Measurements from ENCODE around the gene TNRC6C. TPM values are rescaled to one million over a fixed set of nuclear protein-coding genes. Genes with fewer than 3 reads are reported as not detected.

TNRC6C gene
- total RNA-seq, 2 experiments from 2014 or later, result 50.7 to 57.3 TPM

DNA sequence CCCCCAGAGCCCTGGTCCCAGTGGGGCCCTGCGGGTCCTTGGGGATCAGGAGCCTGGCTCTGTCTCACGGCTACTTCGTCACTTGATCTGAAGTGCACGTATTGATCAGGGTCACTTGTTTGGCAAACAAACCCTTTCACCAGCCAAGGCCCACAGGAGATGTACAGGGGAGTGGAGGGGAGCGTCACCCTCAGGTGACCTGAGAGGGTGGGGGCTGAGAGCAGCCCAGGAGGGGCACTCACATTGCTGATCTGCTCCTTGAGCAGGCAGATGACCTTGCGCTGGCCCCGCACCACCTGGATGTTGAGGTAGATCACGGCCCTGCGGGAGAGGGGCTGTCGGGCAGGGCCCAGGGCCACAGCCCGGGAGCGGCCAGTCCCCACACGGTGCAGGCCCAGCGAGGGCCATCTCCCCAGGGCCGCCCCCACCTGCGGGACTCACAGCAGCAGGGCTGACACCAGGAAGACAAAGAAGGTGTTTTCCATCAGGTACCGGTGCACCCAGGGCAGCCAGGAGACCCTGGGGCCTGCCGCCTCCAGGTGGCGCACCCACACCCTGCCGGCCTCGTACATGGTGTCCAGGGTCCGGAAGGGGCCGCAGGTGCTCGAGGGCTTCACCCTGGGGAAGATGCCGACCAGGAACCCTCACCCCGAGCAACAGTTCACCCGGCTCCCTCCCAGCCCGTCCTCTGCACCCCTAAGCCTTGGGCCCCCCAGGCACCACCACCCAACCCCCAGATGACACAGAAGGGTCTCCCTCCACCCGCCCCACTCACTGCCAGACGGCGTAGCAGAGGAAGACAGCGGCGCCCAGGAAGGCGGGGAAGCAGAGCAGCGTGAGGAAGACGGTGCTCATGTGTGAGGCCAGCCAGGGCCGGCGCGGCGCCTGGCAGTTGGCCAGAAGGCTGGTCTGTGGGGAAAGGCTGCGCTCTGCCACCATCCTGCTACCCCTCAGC lies 158.8 kb downstream of the TNRC6C start:
- Histone ChIP-seq H3K4me3 (ENCODE audit: low read length) (no peak overlapping the region), H3K4me1 (ENCODE audit: insufficient read depth, low read length) (peaks cover 97% of the 10 kb centered on the region), H3K27me3 (ENCODE audit: control insufficient read depth in 1 of 2, insufficient read depth in 2 of 2, low read length in 2 of 2) (no peaks in the 10 kb centered on the region), H3K27ac (ENCODE audit: low read depth in 1 of 2, low read length in 2 of 2) (peak overlapping the region in 1 of 2 donors; percentile 46), H3K9me3 (ENCODE audit: control insufficient read depth in 1 of 2, insufficient read depth in 1 of 2, low read length in 2 of 2) (no peaks in the 10 kb centered on the region), H3K36me3 (ENCODE audit: insufficient read depth, low read length) (peaks cover 94% of the 10 kb centered on the region)
- no peaks in the 10 kb centered on the region for H3K9me3 Mint-ChIP-seq
- ATAC-seq (ENCODE audit: poor library complexity) (no peak), DNase-seq (peak in 6 of 14 experiments; percentile 23 to 62 (median 49))
- ChIA-PET POLR2A (interaction anchor here (0.8 to 15.4 kb wide), 6 partner anchors 10 to 52 kb away, joined by 3 to 766 read pairs (median 58); partner anchors contain the start of genes TMC6 and TMC8), CTCF (no interaction called here)
- intact Hi-C loops (cut with DNase I, micrococcal nuclease), result loop anchor here in 1 of 2 experiments (1.0 kb wide), 1 partner anchor 17 kb away; no protein-coding TSS in a partner anchor
- peaks cover 74% of the 10 kb centered on the region for H3K36me3 Mint-ChIP-seq (ENCODE audit: low read depth)
- peak overlapping the region; percentile 25 for H3K4me3 Mint-ChIP-seq
- H3K27ac Mint-ChIP-seq, result peak overlapping the region; percentile 76
- no peaks in the 10 kb centered on the region for H3K27me3 Mint-ChIP-seq
- peaks cover 61% of the 10 kb centered on the region for H3K4me1 Mint-ChIP-seq (ENCODE audit: low read depth)
- TF ChIP-seq, protein P1, sequence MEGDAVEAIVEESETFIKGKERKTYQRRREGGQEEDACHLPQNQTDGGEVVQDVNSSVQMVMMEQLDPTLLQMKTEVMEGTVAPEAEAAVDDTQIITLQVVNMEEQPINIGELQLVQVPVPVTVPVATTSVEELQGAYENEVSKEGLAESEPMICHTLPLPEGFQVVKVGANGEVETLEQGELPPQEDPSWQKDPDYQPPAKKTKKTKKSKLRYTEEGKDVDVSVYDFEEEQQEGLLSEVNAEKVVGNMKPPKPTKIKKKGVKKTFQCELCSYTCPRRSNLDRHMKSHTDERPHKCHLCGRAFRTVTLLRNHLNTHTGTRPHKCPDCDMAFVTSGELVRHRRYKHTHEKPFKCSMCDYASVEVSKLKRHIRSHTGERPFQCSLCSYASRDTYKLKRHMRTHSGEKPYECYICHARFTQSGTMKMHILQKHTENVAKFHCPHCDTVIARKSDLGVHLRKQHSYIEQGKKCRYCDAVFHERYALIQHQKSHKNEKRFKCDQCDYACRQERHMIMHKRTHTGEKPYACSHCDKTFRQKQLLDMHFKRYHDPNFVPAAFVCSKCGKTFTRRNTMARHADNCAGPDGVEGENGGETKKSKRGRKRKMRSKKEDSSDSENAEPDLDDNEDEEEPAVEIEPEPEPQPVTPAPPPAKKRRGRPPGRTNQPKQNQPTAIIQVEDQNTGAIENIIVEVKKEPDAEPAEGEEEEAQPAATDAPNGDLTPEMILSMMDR (IDR thresholded peaks at IDR 0.05), result peak; percentile 30

DNA sequence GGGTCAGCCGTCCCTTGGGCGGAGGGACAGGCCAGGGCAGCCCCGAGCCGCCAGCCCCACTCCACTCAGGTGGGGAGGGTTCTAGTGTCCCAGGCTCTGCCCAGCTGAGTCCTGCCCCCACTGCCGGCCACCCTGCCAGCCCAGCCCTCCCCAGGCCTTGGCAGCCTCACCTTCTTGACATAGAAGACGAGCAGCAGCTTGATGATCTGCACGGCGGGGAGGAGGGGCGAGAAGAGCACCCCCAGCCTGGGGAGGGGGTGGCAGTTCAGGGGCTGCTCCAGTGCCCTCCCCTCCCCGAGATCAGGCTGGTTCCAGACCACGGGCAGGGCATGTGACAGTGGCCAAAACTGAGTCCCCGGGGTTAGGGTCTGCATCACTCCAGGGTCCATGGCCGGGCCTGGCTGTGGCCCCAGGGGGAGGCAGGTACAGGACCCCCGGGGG lies 160.3 kb downstream of the TNRC6C start:
- peaks cover 62% of the 10 kb centered on the region for H3K4me1 Mint-ChIP-seq (ENCODE audit: low read depth)
- H3K9me3 Mint-ChIP-seq, result no peaks in the 10 kb centered on the region
- ATAC-seq (ENCODE audit: poor library complexity), result no peak
- H3K36me3 ChIP-seq (ENCODE audit: insufficient read depth, low read length), result peaks cover 94% of the 10 kb centered on the region
- H3K27ac Mint-ChIP-seq, result no peak overlapping the region
- peak in 1 of 14 experiments; percentile 3 for DNase-seq
- H3K27ac ChIP-seq (ENCODE audit: low read depth in 1 of 2, low read length in 2 of 2), result peak overlapping the region in 1 of 2 donors; percentile 50
- H3K4me3 ChIP-seq (ENCODE audit: low read length), result no peak overlapping the region
- intact Hi-C loops (cut with DNase I, micrococcal nuclease), result no loop called here
- H3K36me3 Mint-ChIP-seq (ENCODE audit: low read depth), result peaks cover 74% of the 10 kb centered on the region
- no peak overlapping the region for H3K4me3 Mint-ChIP-seq
- H3K4me1 ChIP-seq (ENCODE audit: insufficient read depth, low read length), result peaks cover 97% of the 10 kb centered on the region
- no peaks in the 10 kb centered on the region for H3K27me3 ChIP-seq (ENCODE audit: control insufficient read depth in 1 of 2, insufficient read depth in 2 of 2, low read length in 2 of 2)
- H3K9me3 ChIP-seq (ENCODE audit: control insufficient read depth in 1 of 2, insufficient read depth in 1 of 2, low read length in 2 of 2), result no peaks in the 10 kb centered on the region
- TF ChIP-seq, protein P1 (IDR thresholded peaks at IDR 0.05), result no peak
- no peaks in the 10 kb centered on the region for H3K27me3 Mint-ChIP-seq
- POLR2A ChIA-PET, result interaction anchor here (0.7 to 15.4 kb wide), 3 partner anchors 9 to 57 kb away, joined by 3 to 766 read pairs (median 14); partner anchors contain the start of gene TMC8
- CTCF ChIA-PET, result interaction anchor here (4.7 kb wide), 1 partner anchor 15 kb away, joined by 38 read pairs; no protein-coding TSS in a partner anchor

DNA sequence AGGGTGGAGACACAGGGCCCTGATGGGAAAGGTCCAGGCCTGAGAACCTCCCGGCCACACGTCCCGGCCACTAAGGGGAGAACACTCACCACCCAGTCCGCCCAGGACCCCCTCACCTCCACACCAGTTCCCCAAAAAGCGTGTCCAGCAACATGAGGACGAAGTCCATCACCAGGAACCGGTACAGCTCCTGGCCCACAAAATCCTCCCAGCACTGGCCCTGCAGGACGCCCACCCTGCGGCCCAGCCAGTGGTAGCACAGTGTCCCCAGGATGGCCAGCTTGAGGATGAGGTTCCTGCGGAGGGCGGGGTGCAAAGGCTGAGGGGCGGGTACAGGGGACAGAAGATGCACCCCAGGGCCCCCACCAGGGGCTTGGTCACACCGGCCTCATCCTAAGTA lies 162.0 kb downstream of the TNRC6C start:
- peak overlapping the region; percentile 22 to 79 for H3K27ac ChIP-seq (ENCODE audit: low read depth in 1 of 2, low read length in 2 of 2)
- POLR2A ChIA-PET, result interaction anchor here (0.9 to 15.4 kb wide), 5 partner anchors 8 to 1383 kb away, joined by 3 to 766 read pairs (median 3); partner anchors contain the start of genes SRSF2 and TMC8
- Mint-ChIP-seq H3K4me3 (peak overlapping the region; percentile 76), H3K9me3 (no peaks in the 10 kb centered on the region), H3K27me3 (no peaks in the 10 kb centered on the region), H3K36me3 (ENCODE audit: low read depth) (peaks cover 75% of the 10 kb centered on the region), H3K4me1 (ENCODE audit: low read depth) (peaks cover 56% of the 10 kb centered on the region), H3K27ac (peak overlapping the region; percentile 83)
- peak overlapping the region; percentile 53 for H3K4me3 ChIP-seq (ENCODE audit: low read length)
- peaks cover 95% of the 10 kb centered on the region for H3K36me3 ChIP-seq (ENCODE audit: insufficient read depth, low read length)
- intact Hi-C loops (cut with DNase I, micrococcal nuclease), result loop anchor here in 1 of 2 experiments (10.0 kb wide), 2 partner anchors 244 to 304 kb away; partner anchors contain the start of gene SOCS3
- no peaks in the 10 kb centered on the region for H3K27me3 ChIP-seq (ENCODE audit: control insufficient read depth in 1 of 2, insufficient read depth in 2 of 2, low read length in 2 of 2)
- H3K9me3 ChIP-seq (ENCODE audit: control insufficient read depth in 1 of 2, insufficient read depth in 1 of 2, low read length in 2 of 2), result no peaks in the 10 kb centered on the region
- CTCF ChIA-PET, result interaction anchor here (1.5 to 6.5 kb wide), 5 partner anchors 14 to 131 kb away, joined by 4 to 38 read pairs (median 8); no protein-coding TSS in a partner anchor
- TF ChIP-seq, protein P1 (IDR thresholded peaks at IDR 0.05), result no peak
- peaks cover 98% of the 10 kb centered on the region for H3K4me1 ChIP-seq (ENCODE audit: insufficient read depth, low read length)
- peak in 1 of 14 experiments; percentile 22 for DNase-seq
- ATAC-seq (ENCODE audit: poor library complexity), result no peak

Data from CD4-positive, alpha-beta T cell (primary cell).